B cell (primary cell): ENCODE results near the gene F2RL3. TPM values are rescaled to one million over a fixed set of nuclear protein-coding genes. Genes with fewer than 3 reads are reported as not detected.

Experiments used
- ATAC-seq: fragments of 200-7000 bp; cut with Tn5 transposase; one replicate; pipeline ENCODE4 v1.10.0; 2021; ENCODE audit warnings: low read depth, mild to moderate bottlenecking, moderate number of reproducible peaks, moderate library complexity
- CTCF ChIA-PET: fragments of 350-600 bp; sonication (Branson Sonifier 250); formaldehyde crosslinking; loops from one replicate; lab custom pipeline; 2021; ENCODE audit warnings: antibody characterized with exemption, inconsistent platforms; lab: Charles Lee
- POLR2A ChIA-PET: fragments of 350-600 bp; sonication (Branson Sonifier 250); formaldehyde crosslinking; loops from one replicate; lab custom pipeline; 2021; ENCODE audit warnings: antibody characterized with exemption; lab: Charles Lee
- DNase-seq: peaks from one replicate; pipeline ENCODE4 v3.0.0; 2013
- H2AFZ ChIP-seq: 2 replicates; pipeline ENCODE4 v1.6.1; 2012; ENCODE audit warnings: mild to moderate bottlenecking, low read depth, low read length; ENCODE audit not compliant: insufficient read depth, poor library complexity, severe bottlenecking
- H3K27ac ChIP-seq, 2 donors: 1 replicate in 1 of 2; 2 replicates in 1 of 2; pipeline ENCODE4 v1.5.1; 2012 to 2013; ENCODE audit warnings: low read length in 2 of 2, mild to moderate bottlenecking in 2 of 2, moderate library complexity in 1 of 2
- H3K27me3 ChIP-seq, 4 experiments: fragments of 200-600 bp in 1 of 4; sonication (generic) in 1 of 4; replicated peaks in 1 of 4; 1 replicate in 2 of 4; 2 replicates in 2 of 4; pipeline versions ENCODE4 v1.6.1 to v1.7.0; 2013 to 2016; ENCODE audit warnings: low read length in 3 of 4, mild to moderate bottlenecking in 2 of 4, mixed read lengths in 1 of 4, moderate library complexity in 1 of 4; ENCODE audit not compliant: insufficient read depth in 4 of 4, control insufficient read depth in 3 of 4; ENCODE audit errors: control extremely low read depth in 1 of 4
- H3K36me3 ChIP-seq, 2 experiments: replicated peaks in 1 of 2; 1 replicate in 1 of 2; 2 replicates in 1 of 2; pipeline versions ENCODE4 v1.6.1 to v1.7.1; 2013; ENCODE audit warnings: low read length in 1 of 2; ENCODE audit not compliant: insufficient read depth in 2 of 2, control insufficient read depth in 1 of 2; ENCODE audit errors: control extremely low read depth in 1 of 2, extremely low read depth in 1 of 2
- H3K4me1 ChIP-seq, 2 donors: fragments of 200-600 bp in 1 of 2; sonication (generic) in 1 of 2; 1 replicate in 1 of 2; 2 replicates in 1 of 2; pipeline versions ENCODE4 v1.5.1 to v1.6.1; 2013 to 2017; ENCODE audit warnings: low read length in 2 of 2; ENCODE audit not compliant: control insufficient read depth in 2 of 2, insufficient read depth in 2 of 2
- H3K4me2 ChIP-seq: replicated peaks from 2 replicates; pipeline ENCODE3; 2012; ENCODE audit warnings: mild to moderate bottlenecking, low read depth, low read length; ENCODE audit not compliant: poor library complexity, severe bottlenecking
- H3K4me3 ChIP-seq, 5 experiments: fragments of 200-600 bp in 1 of 5; sonication (generic) in 1 of 5; 1 replicate in 3 of 5; 2 replicates in 2 of 5; pipeline versions ENCODE4 v1.5.1 to v1.7.0; 2011 to 2016; ENCODE audit warnings: low read length in 4 of 5, mild to moderate bottlenecking in 4 of 5, low read depth in 2 of 5, control low read depth in 1 of 5, moderate library complexity in 1 of 5; ENCODE audit not compliant: insufficient read depth in 1 of 5; ENCODE audit errors: control extremely low read depth in 1 of 5, extremely low read depth in 1 of 5
- H3K79me2 ChIP-seq: fragments of 200-600 bp; sonication (generic); one replicate; pipeline ENCODE4 v1.6.0; 2016; ENCODE audit warnings: low read length; ENCODE audit not compliant: control insufficient read depth, insufficient read depth
- H3K9ac ChIP-seq: fragments of 200-600 bp; sonication (generic); 2 replicates; pipeline ENCODE4 v1.6.1; 2017; ENCODE audit warnings: mild to moderate bottlenecking, low read length, moderate library complexity
- H3K9me3 ChIP-seq, 3 donors: one replicate each; pipeline versions ENCODE4 v1.6.1 to v1.7.1; 2013; ENCODE audit warnings: low read length in 2 of 3; ENCODE audit not compliant: control insufficient read depth in 2 of 3, insufficient read depth in 1 of 3; ENCODE audit errors: control extremely low read depth in 1 of 3
- H4K20me1 ChIP-seq: 2 replicates; pipeline ENCODE4 v1.6.0; 2012; ENCODE audit warnings: mild to moderate bottlenecking, low read length; ENCODE audit not compliant: insufficient read depth, control insufficient read depth, poor library complexity, severe bottlenecking
- H3K27ac Mint-ChIP-seq: one replicate; pipeline ENCODE4 v1.8.0; 2021; ENCODE audit warnings: mixed read lengths
- H3K27me3 Mint-ChIP-seq: one replicate; pipeline ENCODE4 v1.8.0; 2021; ENCODE audit warnings: mixed read lengths
- H3K4me1 Mint-ChIP-seq: one replicate; pipeline ENCODE4 v1.8.0; 2021; ENCODE audit warnings: mixed read lengths
- H3K4me3 Mint-ChIP-seq: one replicate; pipeline ENCODE4 v1.8.0; 2021; ENCODE audit warnings: mixed read lengths
- H3K9me3 Mint-ChIP-seq: one replicate; pipeline ENCODE4 v1.8.0; 2022; ENCODE audit warnings: mixed read lengths; ENCODE audit not compliant: insufficient read depth
- CTCF ChIP-seq: fragments of 200-600 bp; IDR thresholded peaks from one replicate; pipeline ENCODE4 v1.8.0; 2022; ENCODE audit warnings: antibody characterized with exemption, mild to moderate bottlenecking
- EZH2 ChIP-seq: IDR thresholded peaks from 2 replicates; pipeline ENCODE4 v1.6.1; 2012; ENCODE audit warnings: borderline replicate concordance, low read depth, mild to moderate bottlenecking, moderate library complexity, low read length; ENCODE audit not compliant: insufficient read depth, poor library complexity, severe bottlenecking
- WGBS: methylation state at CpG from one replicate; pipeline ENCODE4 v1.1.5; 2013; ENCODE audit warnings: missing lambda C conversion rate; ENCODE audit not compliant: insufficient coverage; 5-methylcytosine and 5-hydroxymethylcytosine counted together
- intact Hi-C: fragments of 100-400 bp; cut with micrococcal nuclease; formaldehyde crosslinking; loops from one replicate; pipeline ENCODE4 v1.10.0; 2022
- polyA plus RNA-seq: library from polyadenylated mRNA; depleted of rRNA; stranded (reverse); fragments of >200 nt; gene quantifications from 2 replicates; pipeline ENCODE4 v1.2.3, GENCODE V29; 2012
- total RNA-seq, 2 donors: library from RNA; stranded (reverse); fragments of 120-200 nt in 1 of 2; gene quantifications; 1 replicate in 1 of 2; 2 replicates in 1 of 2; pipeline versions ENCODE4 v1.2.3 to v1.2.4, GENCODE V29; 2013 to 2022

The F2RL3 gene
- total and polyA plus RNA-seq, 2 donors (not counting 1 experiment from before 2014, with no cell fraction given), result 0.01 to 1.1 TPM

DNA sequence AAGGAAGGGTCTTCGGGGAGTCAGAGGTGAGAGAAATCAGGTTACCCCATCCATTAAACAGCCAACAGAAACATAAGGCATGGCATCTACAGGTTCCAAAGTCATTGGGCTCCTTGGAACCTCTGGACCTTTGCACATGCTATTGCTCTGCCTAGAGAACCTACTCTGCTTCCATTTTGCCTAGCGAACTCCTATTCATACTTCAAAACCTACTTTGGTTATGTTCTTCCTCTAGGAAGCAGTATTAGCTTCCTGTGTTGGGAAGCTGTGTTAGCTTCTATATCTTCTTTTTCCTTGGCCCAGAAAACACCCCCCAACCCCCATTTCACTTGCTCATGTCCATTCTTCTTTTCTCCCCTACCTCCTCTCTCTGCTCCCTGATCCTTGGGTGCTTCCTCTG, 39.6 kb downstream of the F2RL3 start:
- Histone ChIP-seq H3K27me3 (peaks cover 0 to 9% (median 0%) of the 10 kb centered on the region in 4 experiments), H4K20me1 (no peaks in the 10 kb centered on the region), H3K4me1 (no peaks in the 10 kb centered on the region), H2AFZ (no peak overlapping the region), H3K36me3 (no peaks in the 10 kb centered on the region), H3K27ac (no peak overlapping the region), H3K9ac (no peak overlapping the region), H3K4me2 (no peak overlapping the region), H3K79me2 (no peaks in the 10 kb centered on the region), H3K4me3 (no peak overlapping the region), H3K9me3 (peaks cover 0 to 54% (median under 1%) of the 10 kb centered on the region in 3 donors)
- ChIA-PET POLR2A (no interaction called here), CTCF (no interaction called here)
- 100% methylated on average over 2 of the region's 2 CpGs for WGBS
- TF ChIP-seq EZH2 (no peak), CTCF (no peak)
- Mint-ChIP-seq H3K4me1 (no peaks in the 10 kb centered on the region), H3K9me3 (peaks cover 7% of the 10 kb centered on the region), H3K4me3 (no peak overlapping the region), H3K27me3 (peaks cover 28% of the 10 kb centered on the region), H3K27ac (no peak overlapping the region)
- DNase-seq (no peak), ATAC-seq (no peak)
- intact Hi-C loops, result no loop called here

GRCh38 chr19:16928916-16929315, 40.1 kb downstream of the F2RL3 start:
- Histone ChIP-seq H3K27me3 (peaks cover 0 to 9% (median 0%) of the 10 kb centered on the region in 4 experiments), H4K20me1 (no peaks in the 10 kb centered on the region), H3K9me3 (peaks cover 0 to 51% (median 7%) of the 10 kb centered on the region in 3 donors), H3K36me3 (no peaks in the 10 kb centered on the region), H3K27ac (no peak overlapping the region), H3K4me3 (no peak overlapping the region), H3K4me1 (no peaks in the 10 kb centered on the region), H3K9ac (no peak overlapping the region), H3K4me2 (no peak overlapping the region), H3K79me2 (no peaks in the 10 kb centered on the region), H2AFZ (no peak overlapping the region)
- ChIA-PET POLR2A (no interaction called here), CTCF (no interaction called here)
- Mint-ChIP-seq H3K27ac (no peak overlapping the region), H3K27me3 (peaks cover 28% of the 10 kb centered on the region), H3K4me1 (no peaks in the 10 kb centered on the region), H3K4me3 (no peak overlapping the region), H3K9me3 (peaks cover 13% of the 10 kb centered on the region)
- WGBS, result 89% methylated on average over 10 of the region's 10 CpGs
- TF ChIP-seq CTCF, result no peak
- TF ChIP-seq EZH2, result no peak
- ATAC-seq, result no peak
- intact Hi-C loops, result no loop called here
- no peak for DNase-seq
